Measurements from ENCODE around the gene GNG2.

GNG2 gene

GRCh38 chr14:51860825-51861499, 550 bp downstream of the GNG2 start:
- DNase-seq (ENCODE audit: extremely low read depth, low read depth): no peak
- no peak for TF ChIP-seq CTCF (IDR thresholded peaks at IDR 0.05; ENCODE audit: low read depth, low read length, missing control alignments)
- H3K4me3 ChIP-seq (replicated peaks; ENCODE audit: low read depth, low read length): peak overlapping the region; percentile 63

GRCh38 chr14:51862176-51862796, 1.9 kb downstream of the GNG2 start:
- H3K4me3 ChIP-seq (replicated peaks; ENCODE audit: low read depth, low read length): peak overlapping the region; percentile 63
- no peak for TF ChIP-seq CTCF (IDR thresholded peaks at IDR 0.05; ENCODE audit: low read depth, low read length, missing control alignments)
- DNase-seq (ENCODE audit: extremely low read depth, low read depth): no peak

GRCh38 chr14:51862860-51863259, 2.4 kb downstream of the GNG2 start:
- no peak for DNase-seq (ENCODE audit: extremely low read depth, low read depth)
- peak overlapping the region; percentile 63 for H3K4me3 ChIP-seq (replicated peaks; ENCODE audit: low read depth, low read length)
- no peak for TF ChIP-seq CTCF (IDR thresholded peaks at IDR 0.05; ENCODE audit: low read depth, low read length, missing control alignments)

GRCh38 chr14:51865953-51866747, 5.7 kb downstream of the GNG2 start:
- H3K4me3 ChIP-seq (replicated peaks; ENCODE audit: low read depth, low read length): no peak overlapping the region
- no peak for TF ChIP-seq CTCF (IDR thresholded peaks at IDR 0.05; ENCODE audit: low read depth, low read length, missing control alignments)
- no peak for DNase-seq (ENCODE audit: extremely low read depth, low read depth)

- H3K4me3 ChIP-seq (replicated peaks; ENCODE audit: low read depth, low read length): no peak overlapping the region
- no peak for DNase-seq (ENCODE audit: extremely low read depth, low read depth)
- TF ChIP-seq CTCF (IDR thresholded peaks at IDR 0.05; ENCODE audit: low read depth, low read length, missing control alignments): no peak
Observed at GRCh38 chr14:51867741-51868140, 7.3 kb downstream of the GNG2 start.

- H3K4me3 ChIP-seq (replicated peaks; ENCODE audit: low read depth, low read length): no peak overlapping the region
- no peak for DNase-seq (ENCODE audit: extremely low read depth, low read depth)
- TF ChIP-seq CTCF (IDR thresholded peaks at IDR 0.05; ENCODE audit: low read depth, low read length, missing control alignments): no peak
Observed at GRCh38 chr14:51868405-51868804, 8.0 kb downstream of the GNG2 start.
